ENCODE data around the gene DEGS2.

- TF ChIP-seq POLR2A (IDR thresholded peaks at IDR 0.05; ENCODE audit: low read depth, low read length), result no peak
- TF ChIP-seq TAF1 (IDR thresholded peaks at IDR 0.05; ENCODE audit: borderline replicate concordance, low read depth, low read length), result no peak
Measured at GRCh38 chr14:100121643-100122480, 37.6 kb downstream of the DEGS2 start.

Data from GM12892 (cell line).